Activated CD4-positive, alpha-beta T cell treated with anti-CD3 and anti-CD28 coated beads, Interleukin-2, amount 50 U/mL, for 16 hours (primary cell): ENCODE measurements around the gene HOXB5.

Source experiments
- DNase-seq: peaks from one replicate; pipeline ENCODE4 v3.0.0-alpha.2; 2020

HOXB5 gene

GRCh38 chr17:48546924-48547807 is 46.4 kb downstream of the HOXB5 start:
- peak; percentile 27 for DNase-seq

- DNase-seq, result no peak
Measured at GRCh38 chr17:48546137-48546923, 47.2 kb downstream of the HOXB5 start.

GRCh38 chr17:48545539-48545938 is 48.0 kb downstream of the HOXB5 start:
- DNase-seq, result no peak

GRCh38 chr17:48545022-48545375 is 48.6 kb downstream of the HOXB5 start, which contains the start of gene HOXB2:
Gene HOXB2 (minus strand): TSS chr17:48545109. CDS start chr17:48544911, 198 bp downstream.
- no peak for DNase-seq

- peak; percentile 46 for DNase-seq
Measured at GRCh38 chr17:48544349-48545021, 49.1 kb downstream of the HOXB5 start.

- no peak for DNase-seq
Measured at GRCh38 chr17:48543854-48544348, 49.7 kb downstream of the HOXB5 start.

GRCh38 chr17:48543107-48543853 is 50.3 kb downstream of the HOXB5 start:
- DNase-seq, result peak; percentile 71

GRCh38 chr17:48542698-48543106 is 50.9 kb downstream of the HOXB5 start:
- DNase-seq, result no peak

GRCh38 chr17:48542114-48542656 is 51.4 kb downstream of the HOXB5 start:
- peak; percentile 24 for DNase-seq

GRCh38 chr17:48541577-48542113 is 51.9 kb downstream of the HOXB5 start:
- DNase-seq, result peak; percentile 31
